ENCODE results near the gene VCX3A. TPM values are rescaled to one million over a fixed set of nuclear protein-coding genes. Genes with fewer than 3 reads are reported as not detected.

Gene VCX3A
- total and polyA plus RNA-seq, 2 donors (not counting 1 experiment from before 2014, with no cell fraction given) = not detected

DNA sequence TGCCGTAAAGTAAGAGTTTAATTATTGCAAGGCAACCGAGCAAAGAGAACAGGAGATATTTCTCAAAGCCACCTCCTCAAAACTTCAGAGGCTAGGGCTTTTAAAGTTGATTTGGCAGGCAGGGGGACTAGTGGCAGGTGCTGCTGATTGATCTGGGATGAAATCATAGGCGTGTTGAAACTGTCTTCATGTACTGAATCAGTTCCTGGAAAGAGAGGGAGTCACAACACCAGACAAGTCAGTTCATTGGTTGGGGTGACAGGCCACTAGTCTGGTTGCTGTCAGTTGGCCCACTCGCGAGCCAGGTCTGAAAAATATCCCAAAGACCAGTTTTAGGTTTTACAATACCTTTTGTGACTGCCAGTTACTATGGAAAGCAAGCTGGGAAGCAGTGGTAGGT is 10.8 kb upstream of the VCX3A start:
- no CpG with 5 or more reads among the region's 5 CpGs for WGBS (ENCODE audit: insufficient coverage)
- no peaks in the 10 kb centered on the region for H3K27me3 ChIP-seq (replicated peaks in 1 of 4; ENCODE audit: control extremely low read depth in 1 of 4, control insufficient read depth in 3 of 4, insufficient read depth in 4 of 4, low read length in 3 of 4)
- ChIA-PET CTCF (no interaction called here), POLR2A (no interaction called here)
- DNase-seq = no peak
- H3K4me2 ChIP-seq (replicated peaks; ENCODE audit: low read depth, low read length, poor library complexity, severe bottlenecking) = no peak overlapping the region
- H3K9me3 ChIP-seq (ENCODE audit: control extremely low read depth in 1 of 3, control insufficient read depth in 2 of 3, insufficient read depth in 1 of 3, low read length in 2 of 3) = no peaks in the 10 kb centered on the region
- no peaks in the 10 kb centered on the region for H3K79me2 ChIP-seq (ENCODE audit: control insufficient read depth, insufficient read depth, low read length)
- no peak overlapping the region for H3K27ac Mint-ChIP-seq
- TF ChIP-seq, protein P1, sequence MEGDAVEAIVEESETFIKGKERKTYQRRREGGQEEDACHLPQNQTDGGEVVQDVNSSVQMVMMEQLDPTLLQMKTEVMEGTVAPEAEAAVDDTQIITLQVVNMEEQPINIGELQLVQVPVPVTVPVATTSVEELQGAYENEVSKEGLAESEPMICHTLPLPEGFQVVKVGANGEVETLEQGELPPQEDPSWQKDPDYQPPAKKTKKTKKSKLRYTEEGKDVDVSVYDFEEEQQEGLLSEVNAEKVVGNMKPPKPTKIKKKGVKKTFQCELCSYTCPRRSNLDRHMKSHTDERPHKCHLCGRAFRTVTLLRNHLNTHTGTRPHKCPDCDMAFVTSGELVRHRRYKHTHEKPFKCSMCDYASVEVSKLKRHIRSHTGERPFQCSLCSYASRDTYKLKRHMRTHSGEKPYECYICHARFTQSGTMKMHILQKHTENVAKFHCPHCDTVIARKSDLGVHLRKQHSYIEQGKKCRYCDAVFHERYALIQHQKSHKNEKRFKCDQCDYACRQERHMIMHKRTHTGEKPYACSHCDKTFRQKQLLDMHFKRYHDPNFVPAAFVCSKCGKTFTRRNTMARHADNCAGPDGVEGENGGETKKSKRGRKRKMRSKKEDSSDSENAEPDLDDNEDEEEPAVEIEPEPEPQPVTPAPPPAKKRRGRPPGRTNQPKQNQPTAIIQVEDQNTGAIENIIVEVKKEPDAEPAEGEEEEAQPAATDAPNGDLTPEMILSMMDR (IDR thresholded peaks at IDR 0.05) = no peak
- no peak for TF ChIP-seq EZH2 (IDR thresholded peaks at IDR 0.05; ENCODE audit: borderline replicate concordance, insufficient read depth, low read depth, low read length, poor library complexity, severe bottlenecking)
- no peak overlapping the region for H2AFZ ChIP-seq (ENCODE audit: insufficient read depth, low read depth, low read length, poor library complexity, severe bottlenecking)
- intact Hi-C loops (cut with micrococcal nuclease) = no loop called here
- no peaks in the 10 kb centered on the region for H3K4me1 ChIP-seq (ENCODE audit: control insufficient read depth in 2 of 2, insufficient read depth in 2 of 2, low read length in 2 of 2)
- H3K36me3 ChIP-seq (replicated peaks in 1 of 2; ENCODE audit: control extremely low read depth in 1 of 2, control insufficient read depth in 1 of 2, extremely low read depth in 1 of 2, insufficient read depth in 2 of 2, low read length in 1 of 2) = no peaks in the 10 kb centered on the region
- no peak overlapping the region for H3K4me3 ChIP-seq (ENCODE audit: control extremely low read depth in 1 of 5, extremely low read depth in 1 of 5, insufficient read depth in 1 of 5, low read depth in 2 of 5, low read length in 4 of 5)
- no peak overlapping the region for H3K4me3 Mint-ChIP-seq
- no peaks in the 10 kb centered on the region for H3K27me3 Mint-ChIP-seq
- no peak for ATAC-seq (ENCODE audit: low read depth)
- H3K9ac ChIP-seq (ENCODE audit: low read length) = no peak overlapping the region
- no peaks in the 10 kb centered on the region for H4K20me1 ChIP-seq (ENCODE audit: control insufficient read depth, insufficient read depth, low read length, poor library complexity, severe bottlenecking)
- no peaks in the 10 kb centered on the region for H3K9me3 Mint-ChIP-seq (ENCODE audit: insufficient read depth)
- no peak overlapping the region for H3K27ac ChIP-seq (ENCODE audit: low read length in 2 of 2)
- no peaks in the 10 kb centered on the region for H3K4me1 Mint-ChIP-seq

DNA sequence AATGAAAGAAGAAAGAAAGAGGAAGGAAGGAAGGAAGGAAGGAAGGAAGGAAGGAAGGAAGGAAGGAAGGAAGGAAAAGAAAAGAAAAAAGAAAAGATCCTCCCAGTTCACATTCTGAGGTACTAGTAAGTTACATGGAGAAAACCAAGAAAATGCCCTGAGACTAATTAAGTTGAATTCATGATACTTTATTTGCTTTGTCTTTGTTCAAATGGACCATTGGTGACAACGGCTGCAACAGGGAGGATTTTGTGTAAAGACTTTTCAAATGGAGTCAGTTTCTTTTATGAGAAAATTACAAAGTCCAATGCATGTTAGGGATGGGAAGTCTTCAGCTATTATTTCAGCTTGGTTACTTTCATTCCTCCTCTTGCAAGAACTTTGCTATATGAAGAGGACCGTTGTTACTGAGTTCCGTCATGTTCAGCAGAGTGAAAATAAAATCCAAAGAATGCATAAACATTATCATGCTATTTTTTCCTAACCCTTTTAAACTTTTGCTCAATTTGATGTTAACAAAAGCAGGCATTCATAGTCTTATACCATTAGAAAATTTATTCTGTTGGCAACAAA is 8.3 kb downstream of the VCX3A start:
- H3K4me3 Mint-ChIP-seq = no peak overlapping the region
- Histone ChIP-seq H3K27me3 (replicated peaks in 1 of 4; ENCODE audit: control extremely low read depth in 1 of 4, control insufficient read depth in 3 of 4, insufficient read depth in 4 of 4, low read length in 3 of 4) (no peaks in the 10 kb centered on the region), H3K4me3 (ENCODE audit: control extremely low read depth in 1 of 5, extremely low read depth in 1 of 5, insufficient read depth in 1 of 5, low read depth in 2 of 5, low read length in 4 of 5) (no peak overlapping the region), H2AFZ (ENCODE audit: insufficient read depth, low read depth, low read length, poor library complexity, severe bottlenecking) (no peak overlapping the region), H3K9ac (ENCODE audit: low read length) (no peak overlapping the region), H4K20me1 (ENCODE audit: control insufficient read depth, insufficient read depth, low read length, poor library complexity, severe bottlenecking) (no peaks in the 10 kb centered on the region), H3K27ac (ENCODE audit: low read length in 2 of 2) (no peak overlapping the region), H3K4me2 (replicated peaks; ENCODE audit: low read depth, low read length, poor library complexity, severe bottlenecking) (no peak overlapping the region), H3K79me2 (ENCODE audit: control insufficient read depth, insufficient read depth, low read length) (no peaks in the 10 kb centered on the region), H3K9me3 (ENCODE audit: control extremely low read depth in 1 of 3, control insufficient read depth in 2 of 3, insufficient read depth in 1 of 3, low read length in 2 of 3) (no peaks in the 10 kb centered on the region), H3K4me1 (ENCODE audit: control insufficient read depth in 2 of 2, insufficient read depth in 2 of 2, low read length in 2 of 2) (no peaks in the 10 kb centered on the region), H3K36me3 (replicated peaks in 1 of 2; ENCODE audit: control extremely low read depth in 1 of 2, control insufficient read depth in 1 of 2, extremely low read depth in 1 of 2, insufficient read depth in 2 of 2, low read length in 1 of 2) (no peaks in the 10 kb centered on the region)
- CTCF ChIA-PET = no interaction called here
- H3K4me1 Mint-ChIP-seq = no peaks in the 10 kb centered on the region
- no CpG with 5 or more reads among the region's 3 CpGs for WGBS (ENCODE audit: insufficient coverage)
- ATAC-seq (ENCODE audit: low read depth) = no peak
- POLR2A ChIA-PET = no interaction called here
- no peak for DNase-seq
- H3K27ac Mint-ChIP-seq = no peak overlapping the region
- H3K9me3 Mint-ChIP-seq (ENCODE audit: insufficient read depth) = no peaks in the 10 kb centered on the region
- TF ChIP-seq, protein P1 (IDR thresholded peaks at IDR 0.05) = no peak
- TF ChIP-seq EZH2 (IDR thresholded peaks at IDR 0.05; ENCODE audit: borderline replicate concordance, insufficient read depth, low read depth, low read length, poor library complexity, severe bottlenecking) = no peak
- no peaks in the 10 kb centered on the region for H3K27me3 Mint-ChIP-seq
- intact Hi-C loops (cut with micrococcal nuclease) = no loop called here
